ENCODE results near the gene SLC35F6. TPM values are rescaled to one million over a fixed set of nuclear protein-coding genes. Genes with fewer than 3 reads are reported as not detected.

Gene SLC35F6
- total and polyA plus RNA-seq, 7 donors: 14.8 to 40.2 (median 25.1) TPM

- no peaks in the 10 kb centered on the region for H3K27me3 ChIP-seq (ENCODE audit: insufficient read depth in 3 of 3, low read length in 2 of 3)
- no peaks in the 10 kb centered on the region for H3K9me3 ChIP-seq
- H3K4me1 ChIP-seq: peaks cover 6% of the 10 kb centered on the region
- WGBS, 3 donors: 93% methylated on average over 18 of the region's 18 CpGs
- ATAC-seq (peak in 1 of 4 donors; percentile 10), DNase-seq (no peak)
- TF ChIP-seq CTCF (IDR thresholded peaks at IDR 0.05): no peak
- H3K36me3 ChIP-seq (ENCODE audit: insufficient read depth in 1 of 2, low read depth in 1 of 2): peaks cover 7 to 66% of the 10 kb centered on the region in 2 donors
- intact Hi-C loops (cut with DNase I): no loop called here
- H3K27ac ChIP-seq: no peak overlapping the region
- H3K4me3 ChIP-seq: no peak overlapping the region
Measured at GRCh38 chr2:26778098-26778497, 14.0 kb downstream of the SLC35F6 start.

GRCh38 chr2:26778507-26778906 lies 14.4 kb downstream of the SLC35F6 start:
- Histone ChIP-seq H3K4me3 (no peak overlapping the region), H3K27me3 (ENCODE audit: insufficient read depth in 3 of 3, low read length in 2 of 3) (no peaks in the 10 kb centered on the region), H3K9me3 (no peaks in the 10 kb centered on the region), H3K4me1 (peaks cover 2% of the 10 kb centered on the region), H3K27ac (no peak overlapping the region), H3K36me3 (ENCODE audit: insufficient read depth in 1 of 2, low read depth in 1 of 2) (peaks cover 7 to 66% of the 10 kb centered on the region in 2 donors)
- DNase-seq (no peak), ATAC-seq (no peak)
- intact Hi-C loops (cut with DNase I): no loop called here
- TF ChIP-seq CTCF (IDR thresholded peaks at IDR 0.05): no peak
- 76 to 88% (median 85%) methylated on average over 3 of the region's 3 CpGs for WGBS, 3 donors

- no peak for DNase-seq
- Histone ChIP-seq H3K27ac (no peak overlapping the region), H3K27me3 (ENCODE audit: insufficient read depth in 3 of 3, low read length in 2 of 3) (no peaks in the 10 kb centered on the region), H3K4me3 (no peak overlapping the region), H3K36me3 (ENCODE audit: insufficient read depth in 1 of 2, low read depth in 1 of 2) (peaks cover 4 to 64% of the 10 kb centered on the region in 2 donors), H3K9me3 (no peaks in the 10 kb centered on the region), H3K4me1 (no peaks in the 10 kb centered on the region)
- TF ChIP-seq CTCF (IDR thresholded peaks at IDR 0.05): no peak
- intact Hi-C loops (cut with DNase I): no loop called here
- WGBS, 3 donors: 90 to 93% (median 91%) methylated on average over 4 of the region's 4 CpGs
- no peak for ATAC-seq
Measured at GRCh38 chr2:26780203-26780760, 16.2 kb downstream of the SLC35F6 start.

GRCh38 chr2:26782876-26783704 lies 19.0 kb downstream of the SLC35F6 start:
- Histone ChIP-seq H3K9me3 (no peaks in the 10 kb centered on the region), H3K36me3 (ENCODE audit: insufficient read depth in 1 of 2, low read depth in 1 of 2) (peaks cover 0 to 36% of the 10 kb centered on the region in 2 donors), H3K27me3 (ENCODE audit: insufficient read depth in 3 of 3, low read length in 2 of 3) (no peaks in the 10 kb centered on the region), H3K4me1 (peaks cover 4% of the 10 kb centered on the region), H3K27ac (no peak overlapping the region), H3K4me3 (no peak overlapping the region)
- no peak for ATAC-seq
- DNase-seq: no peak
- intact Hi-C loops (cut with DNase I): no loop called here
- no peak for TF ChIP-seq CTCF (IDR thresholded peaks at IDR 0.05)
- WGBS, 3 donors: 85 to 88% (median 87%) methylated on average over 12 of the region's 12 CpGs
